Activated T-helper 1 cell treated with Interleukin-2 at 50 U/mL for 16 hours (primary cell): ENCODE results near the gene CEACAM20.
A peak's percentile ranks its signal among the peaks of the same experiment; 100 is the strongest.
"Not testable (repeated sequence)": the region's sequence is repeated elsewhere in the genome, so short reads cannot be mapped to it uniquely, and the experiment has no call there.

Source experiments
- DNase-seq: peaks from one replicate; pipeline ENCODE4 v3.0.0-alpha.2; 2020; ENCODE audit warnings: low read depth

CEACAM20 gene

GRCh38 chr19:44548736-44549135, 19.3 kb upstream of the CEACAM20 start:
- no peak for DNase-seq

DNA sequence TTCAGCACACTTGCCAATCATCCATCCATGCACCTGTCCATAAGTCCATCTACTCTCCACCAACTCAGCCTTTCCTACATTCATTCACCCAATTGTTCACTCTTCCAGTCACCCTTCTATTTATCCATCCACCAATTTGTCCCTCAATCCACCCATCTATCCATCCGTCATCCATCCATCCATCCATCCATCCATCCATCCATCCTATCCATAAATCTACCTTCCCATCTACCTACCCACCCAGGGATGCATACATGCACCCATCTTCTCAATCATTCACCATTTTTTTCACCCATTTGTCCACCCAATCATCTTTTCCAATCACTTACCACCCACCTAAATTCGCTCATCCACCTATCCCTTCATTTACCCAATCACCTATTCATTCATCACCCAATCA, 14.6 kb upstream of the CEACAM20 start:
- no peak for DNase-seq

GRCh38 chr19:44542671-44543070, 13.2 kb upstream of the CEACAM20 start:
- no peak for DNase-seq

DNA sequence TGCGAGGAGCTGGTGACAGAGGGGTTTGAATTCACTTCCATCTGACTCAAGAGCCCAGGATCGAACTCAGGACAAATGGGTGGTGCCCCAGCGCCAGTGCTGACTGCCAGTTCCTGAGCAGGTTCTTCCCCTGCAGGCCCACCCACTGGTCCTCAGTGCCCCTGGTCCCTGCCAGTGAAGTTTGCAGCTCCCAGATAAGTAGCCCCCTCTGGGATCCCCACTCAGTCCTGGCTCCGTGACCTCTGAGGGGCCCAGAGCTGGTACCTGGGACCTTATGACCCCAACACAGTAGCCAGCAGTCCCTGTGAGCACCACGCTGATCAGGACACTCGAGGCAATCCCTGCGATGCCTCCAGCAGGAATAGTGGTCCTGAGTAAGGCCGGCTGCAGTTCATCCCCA, 11.3 kb upstream of the CEACAM20 start:
- DNase-seq, result no peak

GRCh38 chr19:44539991-44540390, 10.5 kb upstream of the CEACAM20 start:
- no peak for DNase-seq

GRCh38 chr19:44539236-44539826, 9.9 kb upstream of the CEACAM20 start:
- DNase-seq, result no peak

DNA sequence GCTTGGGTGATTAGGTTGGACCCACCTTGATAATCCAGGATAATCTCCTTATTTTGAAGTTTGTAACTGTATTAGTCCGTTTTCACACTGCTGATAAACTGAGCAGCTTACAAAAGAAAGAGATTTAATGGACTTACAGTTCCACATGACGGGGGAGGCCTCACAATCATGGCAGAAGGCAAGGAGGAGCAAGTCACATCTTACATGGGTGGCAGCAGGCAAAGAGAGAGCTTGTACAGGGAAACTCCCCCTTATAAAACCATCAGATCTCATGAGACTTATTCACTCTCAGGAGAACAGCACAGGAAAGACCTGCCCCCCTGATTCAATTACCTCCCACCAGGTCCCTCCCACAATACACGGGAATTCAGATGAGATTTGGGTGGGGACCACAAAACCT, 5.9 kb upstream of the CEACAM20 start:
- DNase-seq, result not testable (repeated sequence)

DNA sequence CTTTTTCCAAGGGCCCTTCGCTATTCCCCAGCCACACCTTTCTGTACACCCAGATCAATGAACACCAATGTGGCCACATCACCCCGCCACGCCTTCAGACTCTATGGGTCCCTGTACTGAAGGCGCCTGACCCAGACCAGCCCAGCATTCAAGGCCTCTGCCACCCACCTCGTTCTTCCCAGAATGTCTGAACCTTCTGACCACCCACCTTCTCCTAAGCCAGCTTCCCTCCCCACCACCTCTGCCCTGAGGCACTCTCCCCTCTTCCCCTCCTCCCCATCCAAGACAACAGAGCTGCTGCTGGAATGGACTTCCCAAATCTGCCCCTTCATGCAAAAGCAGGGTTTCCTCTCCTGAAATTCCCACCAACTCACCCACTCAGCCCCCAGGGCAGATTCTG, 3.3 kb upstream of the CEACAM20 start:
- no peak for DNase-seq

GRCh38 chr19:44530777-44531176, 1.3 kb upstream of the CEACAM20 start:
- no peak for DNase-seq

DNA sequence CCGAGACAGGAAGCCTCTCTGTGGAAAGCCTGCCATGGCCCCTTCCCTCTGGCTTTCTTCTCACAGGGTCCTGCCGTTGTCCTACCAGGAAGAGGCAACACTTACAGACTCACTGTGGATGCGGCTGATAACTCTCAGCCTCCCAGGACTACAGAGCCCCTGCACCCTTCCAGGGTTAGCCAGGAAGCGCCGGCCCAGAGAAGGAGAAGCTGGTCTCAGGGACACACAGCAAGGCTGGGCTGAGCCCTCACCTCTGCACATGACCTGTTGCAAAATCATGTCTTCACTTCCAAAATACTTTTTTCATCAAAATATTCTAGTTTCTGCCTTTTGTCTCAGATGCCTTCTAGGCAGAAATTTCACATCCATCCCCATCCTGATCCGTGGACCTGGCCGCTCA, 1.9 kb downstream of the CEACAM20 start:
- DNase-seq, result no peak

GRCh38 chr19:44525721-44526430, 3.6 kb downstream of the CEACAM20 start:
- DNase-seq, result no peak

- no peak for DNase-seq
These were observed 8.1 kb downstream of the CEACAM20 start for GRCh38 chr19:44521370-44521769.

- DNase-seq, result no peak
These were observed 12.3 kb downstream of the CEACAM20 start for GRCh38 chr19:44517146-44517545.

GRCh38 chr19:44515907-44516306, 13.6 kb downstream of the CEACAM20 start:
- no peak for DNase-seq

DNA sequence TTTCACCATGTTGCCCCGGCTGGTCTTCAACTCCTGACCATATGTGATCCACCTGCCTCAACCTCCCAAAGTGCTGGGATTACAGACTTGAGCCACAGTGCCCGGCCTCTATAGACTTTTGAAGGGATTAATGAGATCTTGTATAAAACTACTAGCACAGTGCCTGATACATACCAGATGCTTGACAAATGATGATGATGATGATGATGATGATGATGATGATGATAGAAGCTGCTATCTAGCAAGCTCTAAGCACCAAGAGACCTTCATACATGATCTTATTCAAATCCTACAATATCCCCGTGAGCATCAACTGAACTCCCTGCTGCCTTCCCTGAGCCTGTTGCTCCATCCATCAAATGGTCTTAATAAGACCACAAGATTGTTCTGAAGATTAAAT, 14.4 kb downstream of the CEACAM20 start:
- DNase-seq, result no peak

DNA sequence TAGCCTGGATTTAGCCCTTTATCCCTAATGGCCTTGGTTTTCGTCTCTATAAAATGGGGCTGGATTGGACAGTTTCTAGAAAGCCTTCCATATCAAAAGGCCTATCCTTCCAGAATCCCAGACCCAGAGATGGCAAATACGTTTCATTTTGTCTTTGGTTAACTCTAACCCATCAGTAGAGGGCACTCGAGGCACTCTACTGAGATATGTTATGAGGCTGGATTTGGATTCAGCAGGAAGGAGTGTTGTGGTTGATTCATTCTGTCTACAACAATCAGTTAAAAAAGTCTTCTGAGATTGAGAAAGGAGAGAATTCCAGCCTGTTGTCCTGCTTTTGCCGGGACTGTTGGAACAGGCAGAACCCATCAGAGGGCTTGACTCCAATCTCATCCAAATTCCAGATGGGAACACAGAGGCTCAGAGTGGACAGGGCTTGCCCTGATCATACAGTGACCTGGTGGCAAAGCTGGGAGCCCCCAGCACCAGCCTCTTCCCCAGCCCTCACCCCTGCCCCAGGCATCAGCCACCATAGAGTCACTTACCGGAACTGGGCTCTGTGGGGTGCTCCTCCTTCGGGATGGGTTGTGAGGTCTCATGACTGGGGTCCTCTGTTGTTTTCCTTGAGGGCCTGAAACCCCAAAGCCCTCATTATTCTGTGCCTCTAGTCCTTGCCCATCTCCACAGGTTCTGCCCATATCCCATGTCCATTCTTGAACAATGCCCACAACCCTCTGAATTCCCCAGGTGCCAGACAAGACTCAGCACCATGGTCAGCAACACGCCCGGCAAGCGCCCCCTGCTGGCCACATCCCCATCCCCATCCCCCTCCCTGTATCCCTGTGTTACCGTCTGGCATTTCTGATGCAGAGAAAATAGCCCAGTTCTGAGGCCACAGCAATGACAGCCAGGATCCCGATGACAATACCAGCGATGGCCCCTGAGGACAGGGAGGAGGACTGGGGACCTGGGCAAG, 16.9 kb downstream of the CEACAM20 start:
- no peak for DNase-seq

GRCh38 chr19:44509478-44509877, 20.0 kb downstream of the CEACAM20 start:
- no peak for DNase-seq

DNA sequence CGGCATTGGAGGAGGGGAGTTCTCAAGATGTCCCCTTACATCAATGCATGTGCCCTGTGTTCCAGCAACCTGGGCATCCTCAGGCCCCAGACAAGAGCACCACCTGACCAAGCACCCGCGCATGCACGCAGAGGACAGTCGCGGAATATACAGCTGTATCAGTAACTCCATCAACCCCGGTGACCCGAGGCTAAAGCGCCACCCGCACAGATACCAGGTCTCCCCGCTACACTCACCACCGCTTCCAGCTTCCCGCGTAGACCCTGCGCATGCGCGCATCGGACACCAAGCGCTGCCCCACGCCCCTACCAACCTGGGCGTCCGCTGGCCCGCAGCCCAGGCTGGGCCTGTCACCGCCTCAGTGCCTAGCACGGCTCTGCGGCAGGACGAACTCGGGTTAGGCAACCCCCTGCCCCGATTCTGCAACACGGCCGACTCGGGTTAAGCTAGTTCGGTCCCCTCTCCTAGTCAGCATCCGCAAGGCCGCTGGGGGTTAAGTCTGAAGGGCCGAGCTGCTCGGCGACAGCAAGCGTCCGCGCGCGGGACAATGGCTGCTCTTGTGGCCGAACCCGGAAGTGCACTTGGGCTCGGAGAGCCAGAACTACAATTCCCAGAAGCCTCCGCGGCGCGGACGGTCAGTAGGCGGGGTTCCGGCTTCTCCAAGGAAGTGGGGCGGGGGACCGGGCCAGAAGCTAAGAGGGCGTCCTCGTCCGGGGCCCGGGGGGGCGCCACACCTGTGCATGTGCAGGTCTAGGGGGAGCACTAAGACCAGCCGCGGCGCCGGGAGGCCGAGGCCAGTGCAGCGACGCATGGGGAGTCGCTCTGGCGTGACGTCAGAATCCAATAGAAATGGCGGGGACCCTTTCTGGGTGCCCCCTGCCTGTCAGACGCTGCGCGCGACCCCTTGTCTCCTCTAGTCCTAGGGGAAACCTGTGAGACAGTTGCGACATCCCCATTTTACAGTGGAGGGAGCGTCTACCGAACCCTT, 29.2 kb downstream of the CEACAM20 start, which contains the start of gene ZNF180:
Gene ZNF180 (minus strand): TSS at position 561 of the 988 bp plus-strand sequence. CDS start 3,188 bp downstream, outside the sequence.
- DNase-seq, result peak; percentile 87

- DNase-seq, result no peak
These were observed 29.9 kb downstream of the CEACAM20 start for GRCh38 chr19:44499559-44499958.

GRCh38 chr19:44498988-44499387, 30.5 kb downstream of the CEACAM20 start:
- no peak for DNase-seq

- no peak for DNase-seq
These were observed 32.8 kb downstream of the CEACAM20 start for GRCh38 chr19:44496711-44497110.
